ENCODE results near the gene PMEPA1.

DNA sequence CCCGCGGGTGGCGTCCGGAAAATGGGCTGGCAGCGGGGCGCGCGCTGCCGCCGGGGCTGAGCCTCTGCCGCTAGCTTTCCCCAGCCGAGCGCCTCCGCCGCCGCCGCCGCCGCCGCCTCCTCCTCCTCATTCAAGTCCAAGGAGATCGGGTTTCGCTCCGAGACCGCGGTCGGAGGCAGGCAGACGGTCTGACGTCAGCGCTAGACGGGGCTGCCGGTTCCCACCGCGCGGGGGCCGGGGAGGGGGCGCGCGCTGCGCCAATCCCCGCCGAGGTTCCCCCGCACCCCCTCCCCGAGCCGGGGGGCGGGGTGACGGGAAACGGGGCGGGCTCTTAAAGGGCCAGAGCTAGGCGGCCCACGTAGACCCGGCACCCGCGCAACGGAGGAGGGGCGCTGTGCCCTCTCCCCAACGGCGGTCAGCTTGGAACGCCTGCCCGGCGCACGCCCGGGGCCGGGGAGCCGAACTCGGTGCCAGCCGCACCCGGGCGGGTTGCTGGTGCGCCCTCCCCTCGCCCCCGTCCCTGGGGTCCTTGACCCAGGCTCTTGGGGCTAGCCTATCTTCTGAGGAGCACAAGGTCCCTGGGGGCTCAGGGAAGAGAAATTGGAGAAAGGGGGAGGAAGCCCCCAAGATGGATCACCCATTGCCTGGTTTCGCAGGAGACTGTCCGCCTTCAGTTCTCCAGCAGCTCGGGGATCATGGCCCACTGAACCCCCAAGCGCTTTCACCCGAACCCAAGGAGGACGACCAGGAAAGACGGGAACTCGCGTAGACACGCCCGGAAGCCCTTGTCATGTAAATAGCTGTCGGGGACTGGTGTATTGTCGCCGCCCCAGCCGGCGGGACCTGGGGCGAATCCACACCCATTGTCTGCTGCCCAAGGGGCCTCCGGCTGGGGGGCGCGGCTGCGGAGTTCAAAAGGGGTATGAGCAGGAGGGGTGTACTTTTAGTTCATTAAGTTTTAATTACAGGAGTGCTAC, at the start of gene PMEPA1:
- TF ChIP-seq, protein P1, sequence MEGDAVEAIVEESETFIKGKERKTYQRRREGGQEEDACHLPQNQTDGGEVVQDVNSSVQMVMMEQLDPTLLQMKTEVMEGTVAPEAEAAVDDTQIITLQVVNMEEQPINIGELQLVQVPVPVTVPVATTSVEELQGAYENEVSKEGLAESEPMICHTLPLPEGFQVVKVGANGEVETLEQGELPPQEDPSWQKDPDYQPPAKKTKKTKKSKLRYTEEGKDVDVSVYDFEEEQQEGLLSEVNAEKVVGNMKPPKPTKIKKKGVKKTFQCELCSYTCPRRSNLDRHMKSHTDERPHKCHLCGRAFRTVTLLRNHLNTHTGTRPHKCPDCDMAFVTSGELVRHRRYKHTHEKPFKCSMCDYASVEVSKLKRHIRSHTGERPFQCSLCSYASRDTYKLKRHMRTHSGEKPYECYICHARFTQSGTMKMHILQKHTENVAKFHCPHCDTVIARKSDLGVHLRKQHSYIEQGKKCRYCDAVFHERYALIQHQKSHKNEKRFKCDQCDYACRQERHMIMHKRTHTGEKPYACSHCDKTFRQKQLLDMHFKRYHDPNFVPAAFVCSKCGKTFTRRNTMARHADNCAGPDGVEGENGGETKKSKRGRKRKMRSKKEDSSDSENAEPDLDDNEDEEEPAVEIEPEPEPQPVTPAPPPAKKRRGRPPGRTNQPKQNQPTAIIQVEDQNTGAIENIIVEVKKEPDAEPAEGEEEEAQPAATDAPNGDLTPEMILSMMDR (IDR thresholded peaks at IDR 0.05 in 8 of 11, conservative IDR thresholded peaks at IDR 0.05 in 3 of 11), result peak in 6 of 11 experiments; percentile 6 to 43 (median 29)
- peak in 1 of 3 donors; percentile 67 for TF ChIP-seq POLR2A (IDR thresholded peaks at IDR 0.05)
